WTC11 (cell line): Measurements from ENCODE around the gene ALOX12B.

Source experiments
- ELF4 ChIP-seq: sonication (generic); formaldehyde crosslinking; IDR thresholded peaks from 2 replicates; pipeline ENCODE4 v1.8.1; 2022; ENCODE audit warnings: low read depth, mild to moderate bottlenecking, moderate library complexity, missing genetic modification reagents
- FOXJ3 ChIP-seq: sonication (generic); formaldehyde crosslinking; IDR thresholded peaks from 2 replicates; pipeline ENCODE4 v1.9.0; 2021; ENCODE audit warnings: missing genetic modification reagents, mild to moderate bottlenecking, borderline replicate concordance
- IRF2 ChIP-seq: sonication (generic); formaldehyde crosslinking; IDR thresholded peaks from 2 replicates; pipeline ENCODE4 v1.8.0; 2022; ENCODE audit warnings: low read depth, missing genetic modification reagents, borderline replicate concordance
- NFATC4 ChIP-seq: fragments of 250-450 bp; sonication (Bioruptor Pico); IDR thresholded peaks from 2 replicates; pipeline ENCODE4 v1.9.0; 2021; ENCODE audit warnings: mild to moderate bottlenecking
- PRRX2 ChIP-seq: fragments of 250-450 bp; sonication (Bioruptor Pico); IDR thresholded peaks from 2 replicates; pipeline ENCODE4 v1.8.0; 2021; ENCODE audit warnings: mild to moderate bottlenecking
- SMAD4 ChIP-seq: sonication (generic); formaldehyde crosslinking; IDR thresholded peaks from 2 replicates; pipeline ENCODE4 v1.8.0; 2022; ENCODE audit warnings: mild to moderate bottlenecking, missing genetic modification reagents
- TCF7 ChIP-seq: sonication (generic); formaldehyde crosslinking; IDR thresholded peaks from 2 replicates; pipeline ENCODE4 v1.8.0; 2022; ENCODE audit warnings: mild to moderate bottlenecking, low read depth, missing genetic modification reagents, moderate library complexity
- TF ChIP-seq, protein P1 (sequence below): fragments of 200-600 bp; IDR thresholded peaks from 2 replicates; pipeline ENCODE4 v1.8.0; 2022; ENCODE audit warnings: antibody characterized with exemption
- TF ChIP-seq, protein P2 (sequence below): sonication (generic); formaldehyde crosslinking; IDR thresholded peaks from 2 replicates; pipeline ENCODE4 v1.8.1; 2022; ENCODE audit warnings: low read depth, missing genetic modification reagents, borderline replicate concordance
- TF ChIP-seq, protein P3 (sequence below): sonication (generic); formaldehyde crosslinking; IDR thresholded peaks from 2 replicates; pipeline ENCODE4 v1.8.1; 2023; ENCODE audit warnings: mild to moderate bottlenecking, missing genetic modification reagents, borderline replicate concordance
- TF ChIP-seq, protein P4 (sequence below): fragments of 250-450 bp; sonication (Bioruptor Pico); conservative IDR thresholded peaks from 2 replicates; pipeline ENCODE4 v1.9.0; 2021; ENCODE audit warnings: mild to moderate bottlenecking
- TF ChIP-seq, protein P5 (sequence below): sonication (generic); formaldehyde crosslinking; IDR thresholded peaks from 2 replicates; pipeline ENCODE4 v1.8.1; 2023; ENCODE audit warnings: mild to moderate bottlenecking, moderate library complexity, missing genetic modification reagents

DNA sequence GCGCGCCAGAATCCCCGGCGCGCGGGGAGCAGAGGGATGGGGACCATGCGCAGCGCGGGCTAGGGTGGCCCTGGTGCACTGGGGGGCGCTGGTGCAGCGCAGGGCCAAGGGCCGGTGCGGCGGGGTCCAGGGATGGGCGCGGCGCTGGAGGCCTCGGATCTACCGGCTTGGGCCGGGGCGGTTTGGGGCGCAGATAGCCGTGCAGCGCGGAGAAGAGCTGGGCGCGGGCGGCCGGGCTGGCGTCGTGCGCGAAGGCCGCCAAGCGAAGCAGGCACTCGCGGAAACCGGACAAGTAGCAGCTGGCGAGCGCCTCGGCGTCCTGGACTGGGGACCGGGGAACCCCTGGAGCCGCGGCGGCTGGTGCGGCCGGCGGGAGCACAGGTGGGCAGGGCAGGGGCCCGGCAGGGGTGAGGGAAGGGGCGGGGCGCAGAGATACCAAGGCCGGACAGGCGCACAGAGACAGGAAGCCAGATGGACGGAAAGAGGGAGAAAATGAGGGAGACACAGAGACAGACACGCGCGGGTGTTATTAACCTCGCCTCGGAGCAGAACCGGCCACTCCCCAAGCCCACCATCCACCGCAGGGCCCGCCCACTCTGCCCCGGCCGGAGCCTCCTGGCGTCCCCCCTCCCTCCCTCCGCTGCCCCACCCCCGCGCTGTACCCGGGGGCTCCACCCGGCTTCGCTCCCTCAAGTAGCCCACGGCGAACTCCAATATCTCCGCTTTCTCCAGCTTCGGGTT lies 34.3 kb upstream of the ALOX12B start:
- TF ChIP-seq, protein P1, sequence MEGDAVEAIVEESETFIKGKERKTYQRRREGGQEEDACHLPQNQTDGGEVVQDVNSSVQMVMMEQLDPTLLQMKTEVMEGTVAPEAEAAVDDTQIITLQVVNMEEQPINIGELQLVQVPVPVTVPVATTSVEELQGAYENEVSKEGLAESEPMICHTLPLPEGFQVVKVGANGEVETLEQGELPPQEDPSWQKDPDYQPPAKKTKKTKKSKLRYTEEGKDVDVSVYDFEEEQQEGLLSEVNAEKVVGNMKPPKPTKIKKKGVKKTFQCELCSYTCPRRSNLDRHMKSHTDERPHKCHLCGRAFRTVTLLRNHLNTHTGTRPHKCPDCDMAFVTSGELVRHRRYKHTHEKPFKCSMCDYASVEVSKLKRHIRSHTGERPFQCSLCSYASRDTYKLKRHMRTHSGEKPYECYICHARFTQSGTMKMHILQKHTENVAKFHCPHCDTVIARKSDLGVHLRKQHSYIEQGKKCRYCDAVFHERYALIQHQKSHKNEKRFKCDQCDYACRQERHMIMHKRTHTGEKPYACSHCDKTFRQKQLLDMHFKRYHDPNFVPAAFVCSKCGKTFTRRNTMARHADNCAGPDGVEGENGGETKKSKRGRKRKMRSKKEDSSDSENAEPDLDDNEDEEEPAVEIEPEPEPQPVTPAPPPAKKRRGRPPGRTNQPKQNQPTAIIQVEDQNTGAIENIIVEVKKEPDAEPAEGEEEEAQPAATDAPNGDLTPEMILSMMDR = no peak; the same call in 1 of the 2 replicates
- TF ChIP-seq ELF4 (CRISPR knock-in tag) = no peak
- TF ChIP-seq, protein P2, sequence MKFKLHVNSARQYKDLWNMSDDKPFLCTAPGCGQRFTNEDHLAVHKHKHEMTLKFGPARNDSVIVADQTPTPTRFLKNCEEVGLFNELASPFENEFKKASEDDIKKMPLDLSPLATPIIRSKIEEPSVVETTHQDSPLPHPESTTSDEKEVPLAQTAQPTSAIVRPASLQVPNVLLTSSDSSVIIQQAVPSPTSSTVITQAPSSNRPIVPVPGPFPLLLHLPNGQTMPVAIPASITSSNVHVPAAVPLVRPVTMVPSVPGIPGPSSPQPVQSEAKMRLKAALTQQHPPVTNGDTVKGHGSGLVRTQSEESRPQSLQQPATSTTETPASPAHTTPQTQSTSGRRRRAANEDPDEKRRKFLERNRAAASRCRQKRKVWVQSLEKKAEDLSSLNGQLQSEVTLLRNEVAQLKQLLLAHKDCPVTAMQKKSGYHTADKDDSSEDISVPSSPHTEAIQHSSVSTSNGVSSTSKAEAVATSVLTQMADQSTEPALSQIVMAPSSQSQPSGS (CRISPR knock-in tag) = no peak
- no peak for TF ChIP-seq SMAD4 (CRISPR knock-in tag)
- no peak for TF ChIP-seq FOXJ3 (CRISPR knock-in tag)
- no peak for TF ChIP-seq NFATC4 (CRISPR knock-in tag)
- no peak for TF ChIP-seq TCF7 (CRISPR knock-in tag)
- TF ChIP-seq, protein P3, sequence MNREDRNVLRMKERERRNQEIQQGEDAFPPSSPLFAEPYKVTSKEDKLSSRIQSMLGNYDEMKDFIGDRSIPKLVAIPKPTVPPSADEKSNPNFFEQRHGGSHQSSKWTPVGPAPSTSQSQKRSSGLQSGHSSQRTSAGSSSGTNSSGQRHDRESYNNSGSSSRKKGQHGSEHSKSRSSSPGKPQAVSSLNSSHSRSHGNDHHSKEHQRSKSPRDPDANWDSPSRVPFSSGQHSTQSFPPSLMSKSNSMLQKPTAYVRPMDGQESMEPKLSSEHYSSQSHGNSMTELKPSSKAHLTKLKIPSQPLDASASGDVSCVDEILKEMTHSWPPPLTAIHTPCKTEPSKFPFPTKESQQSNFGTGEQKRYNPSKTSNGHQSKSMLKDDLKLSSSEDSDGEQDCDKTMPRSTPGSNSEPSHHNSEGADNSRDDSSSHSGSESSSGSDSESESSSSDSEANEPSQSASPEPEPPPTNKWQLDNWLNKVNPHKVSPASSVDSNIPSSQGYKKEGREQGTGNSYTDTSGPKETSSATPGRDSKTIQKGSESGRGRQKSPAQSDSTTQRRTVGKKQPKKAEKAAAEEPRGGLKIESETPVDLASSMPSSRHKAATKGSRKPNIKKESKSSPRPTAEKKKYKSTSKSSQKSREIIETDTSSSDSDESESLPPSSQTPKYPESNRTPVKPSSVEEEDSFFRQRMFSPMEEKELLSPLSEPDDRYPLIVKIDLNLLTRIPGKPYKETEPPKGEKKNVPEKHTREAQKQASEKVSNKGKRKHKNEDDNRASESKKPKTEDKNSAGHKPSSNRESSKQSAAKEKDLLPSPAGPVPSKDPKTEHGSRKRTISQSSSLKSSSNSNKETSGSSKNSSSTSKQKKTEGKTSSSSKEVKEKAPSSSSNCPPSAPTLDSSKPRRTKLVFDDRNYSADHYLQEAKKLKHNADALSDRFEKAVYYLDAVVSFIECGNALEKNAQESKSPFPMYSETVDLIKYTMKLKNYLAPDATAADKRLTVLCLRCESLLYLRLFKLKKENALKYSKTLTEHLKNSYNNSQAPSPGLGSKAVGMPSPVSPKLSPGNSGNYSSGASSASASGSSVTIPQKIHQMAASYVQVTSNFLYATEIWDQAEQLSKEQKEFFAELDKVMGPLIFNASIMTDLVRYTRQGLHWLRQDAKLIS (CRISPR knock-in tag) = no peak
- TF ChIP-seq, protein P4, sequence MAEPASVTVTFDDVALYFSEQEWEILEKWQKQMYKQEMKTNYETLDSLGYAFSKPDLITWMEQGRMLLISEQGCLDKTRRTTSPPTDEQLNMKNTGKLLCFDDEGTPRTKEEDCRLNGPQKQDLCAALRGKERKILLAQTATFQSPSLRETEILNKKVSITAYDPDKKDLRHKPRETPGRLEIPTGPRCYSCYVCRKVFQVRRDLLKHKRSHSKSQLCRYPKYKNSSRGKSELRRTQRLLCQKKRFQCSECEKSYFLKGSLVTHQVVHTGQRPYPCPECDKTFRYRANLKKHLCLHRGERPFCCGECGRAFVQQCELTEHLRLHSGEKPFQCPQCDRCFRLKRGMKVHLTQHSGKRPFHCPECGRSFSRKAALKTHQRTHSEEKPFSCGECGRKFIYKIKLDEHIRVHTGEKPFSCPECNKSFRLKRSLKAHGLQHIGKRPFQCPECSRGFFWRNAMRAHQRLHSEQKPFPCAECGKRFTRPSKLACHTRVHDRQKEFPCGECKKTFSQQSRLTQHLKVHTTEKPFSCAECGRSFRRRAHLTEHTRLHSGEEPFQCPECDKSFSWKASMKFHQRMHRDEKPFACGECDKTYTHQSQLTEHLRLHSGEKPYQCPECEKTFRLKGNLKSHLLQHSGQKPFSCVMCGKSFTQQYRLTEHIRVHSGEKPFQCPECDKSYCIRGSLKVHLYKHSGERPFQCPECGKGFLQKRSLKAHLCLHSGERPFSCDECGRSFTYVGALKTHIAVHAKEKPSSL (CRISPR knock-in tag) = no peak
- TF ChIP-seq PRRX2 = no peak
- TF ChIP-seq IRF2 = no peak
- TF ChIP-seq, protein P5, sequence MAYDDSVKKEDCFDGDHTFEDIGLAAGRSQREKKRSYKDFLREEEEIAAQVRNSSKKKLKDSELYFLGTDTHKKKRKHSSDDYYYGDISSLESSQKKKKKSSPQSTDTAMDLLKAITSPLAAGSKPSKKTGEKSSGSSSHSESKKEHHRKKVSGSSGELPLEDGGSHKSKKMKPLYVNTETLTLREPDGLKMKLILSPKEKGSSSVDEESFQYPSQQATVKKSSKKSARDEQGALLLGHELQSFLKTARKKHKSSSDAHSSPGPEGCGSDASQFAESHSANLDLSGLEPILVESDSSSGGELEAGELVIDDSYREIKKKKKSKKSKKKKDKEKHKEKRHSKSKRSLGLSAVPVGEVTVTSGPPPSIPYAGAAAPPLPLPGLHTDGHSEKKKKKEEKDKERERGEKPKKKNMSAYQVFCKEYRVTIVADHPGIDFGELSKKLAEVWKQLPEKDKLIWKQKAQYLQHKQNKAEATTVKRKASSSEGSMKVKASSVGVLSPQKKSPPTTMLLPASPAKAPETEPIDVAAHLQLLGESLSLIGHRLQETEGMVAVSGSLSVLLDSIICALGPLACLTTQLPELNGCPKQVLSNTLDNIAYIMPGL = peak; percentile 98
